RCC 7860 (cell line): ENCODE data around the gene RRAGC.
"Not testable (repeated sequence)": the region's sequence is repeated elsewhere in the genome, so short reads cannot be mapped to it uniquely, and the experiment has no call there.

Experiments used
- DNase-seq: peaks from one replicate; pipeline ENCODE4 v3.0.0-alpha.2; 2015; ENCODE audit warnings: low spot score
- FAIRE-seq: peaks from 2 replicates; lab custom pipeline; 2012; peaks lifted over from hg19 to GRCh38; lab: Jason Lieb, UNC

RRAGC gene

DNA sequence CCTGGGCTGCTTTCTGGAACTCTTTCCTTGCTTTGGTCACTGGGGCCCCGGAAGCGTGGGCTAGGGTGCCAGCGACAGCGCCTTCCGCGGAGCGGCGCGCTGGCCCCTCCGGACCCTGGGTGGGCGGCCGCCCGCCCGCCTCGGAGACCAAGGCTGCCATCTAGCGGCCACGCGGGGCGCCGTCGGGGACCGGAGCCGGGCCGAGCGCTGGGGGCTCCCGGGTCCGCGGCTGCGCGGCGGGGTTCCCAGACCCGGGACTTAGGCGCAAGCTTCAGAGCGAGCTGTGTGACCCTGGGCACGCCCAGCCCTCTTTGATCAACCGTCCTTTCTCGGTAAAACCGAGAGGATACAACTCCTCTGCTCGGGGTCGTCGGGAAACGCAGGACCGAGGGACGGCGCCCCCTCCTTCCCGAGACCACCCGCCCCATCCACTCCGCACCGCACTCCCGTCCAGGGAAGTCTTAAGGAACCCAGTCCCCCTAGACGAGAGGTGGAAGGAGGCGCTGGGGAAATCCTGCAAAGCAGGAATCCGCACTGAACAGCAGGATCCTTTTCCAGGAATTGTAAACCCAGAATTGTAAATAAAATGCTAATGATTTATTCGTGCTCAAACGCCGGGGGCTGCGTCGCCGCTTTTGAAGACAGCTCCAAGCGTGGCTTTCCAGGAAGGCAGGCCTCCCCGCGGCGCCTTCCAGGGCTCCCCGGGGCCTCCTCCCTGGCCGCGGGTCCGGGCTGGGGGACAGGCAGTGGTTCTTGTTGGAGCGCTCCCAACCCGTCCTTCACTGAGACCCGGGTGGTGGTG lies 41.2 kb downstream of the RRAGC start:
- FAIRE-seq = no peak
- DNase-seq = no peak

- DNase-seq = no peak
- FAIRE-seq = no peak
Measured at GRCh38 chr1:38817267-38818174, 42.1 kb downstream of the RRAGC start.

GRCh38 chr1:38815903-38816627 lies 43.5 kb downstream of the RRAGC start:
- no peak for FAIRE-seq
- DNase-seq = no peak

DNA sequence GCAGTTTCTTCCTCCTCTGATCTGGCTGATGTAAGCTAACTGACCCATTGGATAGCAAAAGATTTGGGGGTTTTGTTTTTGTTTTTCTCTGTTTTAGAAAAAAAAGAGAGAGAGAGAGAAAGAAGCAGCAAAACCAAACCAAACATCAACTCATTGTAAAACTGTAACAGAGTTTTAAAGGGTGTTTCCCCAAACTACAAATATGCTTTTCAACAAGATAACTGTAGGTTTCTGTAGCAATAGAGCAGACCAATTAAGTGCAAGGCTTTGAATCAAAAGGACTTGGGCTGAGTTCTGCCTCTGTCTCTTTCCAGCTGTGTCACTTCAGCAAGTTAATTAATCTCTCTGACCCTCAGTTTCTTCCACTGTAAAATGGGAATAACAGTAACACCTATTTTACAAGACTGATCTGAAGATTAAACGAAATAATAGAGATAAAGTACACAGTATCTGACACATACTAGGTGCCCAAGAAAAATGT lies 44.5 kb downstream of the RRAGC start:
- DNase-seq (no peak), FAIRE-seq (no peak)

GRCh38 chr1:38814444-38814983 lies 45.1 kb downstream of the RRAGC start:
- no peak for DNase-seq
- FAIRE-seq = no peak

- DNase-seq = no peak
- no peak for FAIRE-seq
Measured at GRCh38 chr1:38812981-38813380, 46.6 kb downstream of the RRAGC start.

DNA sequence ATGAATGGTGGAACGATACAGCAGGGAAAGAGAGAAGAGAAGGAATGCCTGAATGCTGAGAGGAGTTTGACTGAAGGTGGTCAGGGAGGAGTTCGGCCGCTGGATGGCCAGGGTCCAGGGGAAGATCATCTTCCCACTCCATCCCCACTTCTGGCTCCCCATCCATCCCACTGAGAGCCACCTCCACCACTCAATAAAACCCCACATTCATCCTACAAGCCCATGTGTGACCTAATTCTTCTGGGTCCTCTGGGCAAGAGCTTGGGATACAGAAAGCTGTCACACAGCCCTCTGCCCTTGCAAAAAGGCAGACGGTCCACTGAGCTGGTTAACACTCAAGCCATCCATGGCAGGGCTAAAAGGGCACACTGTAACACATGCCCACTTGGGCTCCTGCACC lies 48.1 kb downstream of the RRAGC start:
- FAIRE-seq = not testable (repeated sequence)

GRCh38 chr1:38806090-38806489 lies 53.5 kb downstream of the RRAGC start:
- FAIRE-seq = no peak
- no peak for DNase-seq

More for the DNA sequence above, 48.1 kb downstream of the RRAGC start:
- DNase-seq = not testable (repeated sequence)

DNA sequence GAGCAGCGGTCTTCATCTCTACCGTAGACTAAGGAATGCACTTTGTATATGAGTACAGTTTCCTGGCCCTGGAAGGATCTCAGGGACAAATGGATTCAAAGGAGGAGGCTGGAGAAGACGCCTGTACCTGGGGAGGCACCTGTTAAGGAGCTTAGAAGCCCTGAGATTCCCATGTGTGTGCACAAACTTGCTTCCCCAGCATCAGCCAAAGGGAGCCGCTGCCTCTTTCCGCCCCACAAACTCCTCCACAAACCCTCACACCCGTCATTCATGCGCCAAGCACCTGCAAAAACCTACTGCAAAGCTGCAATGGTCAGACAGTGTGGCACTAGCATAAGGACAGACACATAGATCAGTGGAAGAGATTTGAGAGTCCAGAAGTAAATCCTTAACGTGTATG lies 54.5 kb downstream of the RRAGC start:
- FAIRE-seq = no peak
- DNase-seq = no peak

DNA sequence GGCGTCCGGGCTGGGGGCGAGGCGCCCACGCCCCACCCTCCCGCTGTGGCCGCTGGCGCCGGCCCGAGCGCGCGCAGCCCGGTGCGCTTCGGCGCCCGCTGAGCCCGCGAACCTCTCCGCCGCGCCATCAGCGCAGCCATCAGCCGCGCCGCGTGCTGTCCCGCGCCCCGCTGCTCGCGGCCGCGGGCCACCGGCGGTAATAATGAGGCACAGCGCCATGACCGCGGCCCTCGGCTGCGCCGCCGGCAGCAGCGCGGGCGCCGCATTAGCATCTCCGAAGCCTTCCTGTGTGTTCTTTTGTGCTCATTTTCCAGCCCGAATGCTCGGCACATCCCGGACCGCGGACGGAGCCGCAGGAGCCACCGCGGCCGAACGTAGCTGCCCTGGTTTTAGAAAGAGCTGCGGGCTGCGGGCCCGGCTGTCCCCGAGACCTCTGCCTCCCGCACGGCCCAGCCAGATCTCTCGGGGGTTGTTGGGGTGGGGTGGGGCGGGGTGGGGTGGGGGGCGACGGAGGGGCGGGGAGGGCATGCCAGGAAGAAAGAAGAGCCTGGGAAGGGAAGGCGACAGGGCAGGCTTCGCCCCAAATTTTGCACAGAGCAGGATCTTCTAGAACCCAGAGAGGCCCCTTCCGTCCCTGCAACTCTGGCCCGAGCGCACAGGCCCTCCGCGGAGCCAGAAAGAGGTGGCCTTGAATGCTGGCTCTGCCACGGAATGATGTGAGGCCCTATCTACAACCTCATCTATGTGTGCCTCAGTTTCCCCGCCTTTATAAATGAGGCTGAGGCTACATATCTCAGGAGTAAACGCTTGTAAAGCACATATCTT lies 55.3 kb downstream of the RRAGC start:
- no peak for FAIRE-seq

GRCh38 chr1:38803647-38804046 lies 55.9 kb downstream of the RRAGC start:
- no peak for FAIRE-seq
- no peak for DNase-seq

More for the DNA sequence above, 55.3 kb downstream of the RRAGC start:
- no peak for DNase-seq

DNA sequence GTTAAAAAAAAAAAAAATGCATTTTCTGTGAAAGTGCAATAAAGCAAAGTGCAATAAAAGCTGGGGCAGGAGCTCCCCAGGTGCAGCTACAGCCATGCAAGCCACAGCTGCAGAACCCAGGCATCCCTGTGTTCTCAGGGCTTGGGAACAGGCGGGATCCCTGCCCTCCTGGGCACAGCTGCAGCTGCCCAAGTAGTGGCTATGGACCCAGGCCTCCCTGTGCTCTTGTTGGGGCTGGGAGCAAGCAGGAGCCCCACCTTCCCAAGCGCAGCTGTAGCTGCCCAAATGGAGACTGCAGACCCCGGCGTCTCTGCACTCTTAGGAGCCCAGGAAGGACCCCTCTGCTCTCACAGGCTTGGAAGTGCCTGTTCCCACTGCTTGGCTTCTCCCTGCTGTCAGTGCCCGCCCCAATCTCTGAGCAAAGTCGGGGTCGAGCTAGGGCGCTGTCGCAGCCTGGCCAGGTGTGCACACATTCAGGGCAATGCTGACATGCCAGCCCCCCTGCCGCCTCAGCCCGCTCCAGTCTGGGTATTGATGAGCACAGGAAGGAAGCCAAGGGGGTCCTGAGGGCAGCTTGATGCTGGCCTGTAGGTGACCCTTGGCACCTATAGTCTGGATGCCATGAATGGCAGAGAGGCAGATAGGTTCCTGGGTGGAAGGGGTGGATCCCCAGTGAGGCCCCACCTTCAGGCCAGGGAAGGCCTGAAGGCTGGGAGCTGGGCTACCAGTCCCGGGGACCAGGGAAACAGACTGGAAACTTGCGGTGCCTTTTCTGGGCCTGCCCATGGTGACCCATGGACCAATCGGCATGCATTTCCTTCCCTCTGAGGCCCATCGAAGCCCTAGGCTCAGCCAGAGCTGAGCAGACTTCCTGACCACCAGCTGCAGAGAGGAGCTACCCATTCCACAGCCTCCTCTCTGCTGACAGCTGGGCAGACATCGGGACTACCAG lies 58.6 kb downstream of the RRAGC start:
- FAIRE-seq (no peak), DNase-seq (no peak)

DNA sequence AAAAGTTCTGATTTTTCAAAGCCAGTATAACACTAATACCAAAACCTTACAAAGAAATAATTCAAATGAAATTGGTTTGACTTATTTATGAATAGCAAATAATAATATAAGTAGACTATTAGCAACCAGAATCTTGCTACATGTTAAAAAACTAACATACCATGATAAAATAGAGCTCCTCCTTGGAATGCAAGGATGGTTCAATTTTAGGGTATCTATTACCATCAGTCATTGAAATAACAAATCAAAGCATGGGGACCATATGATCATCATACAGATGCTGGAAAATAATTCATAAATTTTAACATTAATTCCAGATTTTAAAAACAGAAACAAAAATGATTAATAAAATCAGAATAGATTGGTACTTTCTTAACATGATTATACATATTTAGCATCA lies 66.3 kb downstream of the RRAGC start:
- no peak for DNase-seq
- no peak for FAIRE-seq

DNA sequence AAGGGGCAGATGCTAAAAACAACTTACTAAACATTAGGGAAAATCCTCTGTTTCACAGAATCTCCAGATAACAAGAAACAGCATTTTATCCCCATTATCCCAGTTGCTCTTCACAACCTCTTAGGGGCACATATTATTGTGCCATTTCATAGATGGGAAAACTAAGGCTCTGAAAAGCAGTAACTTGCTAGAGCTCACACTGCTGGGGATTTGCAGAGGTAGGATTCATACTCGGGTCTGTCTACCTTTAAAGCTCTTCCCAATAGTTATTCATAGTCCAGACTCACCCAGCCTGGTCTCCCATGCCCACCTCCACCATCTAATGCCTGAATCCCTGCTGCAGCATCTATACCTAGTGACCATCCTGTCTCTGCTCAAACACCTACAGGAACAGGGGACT lies 67.7 kb downstream of the RRAGC start:
- DNase-seq (no peak), FAIRE-seq (no peak)

- FAIRE-seq (no peak), DNase-seq (no peak)
Measured at GRCh38 chr1:38791164-38791515, 68.4 kb downstream of the RRAGC start.

DNA sequence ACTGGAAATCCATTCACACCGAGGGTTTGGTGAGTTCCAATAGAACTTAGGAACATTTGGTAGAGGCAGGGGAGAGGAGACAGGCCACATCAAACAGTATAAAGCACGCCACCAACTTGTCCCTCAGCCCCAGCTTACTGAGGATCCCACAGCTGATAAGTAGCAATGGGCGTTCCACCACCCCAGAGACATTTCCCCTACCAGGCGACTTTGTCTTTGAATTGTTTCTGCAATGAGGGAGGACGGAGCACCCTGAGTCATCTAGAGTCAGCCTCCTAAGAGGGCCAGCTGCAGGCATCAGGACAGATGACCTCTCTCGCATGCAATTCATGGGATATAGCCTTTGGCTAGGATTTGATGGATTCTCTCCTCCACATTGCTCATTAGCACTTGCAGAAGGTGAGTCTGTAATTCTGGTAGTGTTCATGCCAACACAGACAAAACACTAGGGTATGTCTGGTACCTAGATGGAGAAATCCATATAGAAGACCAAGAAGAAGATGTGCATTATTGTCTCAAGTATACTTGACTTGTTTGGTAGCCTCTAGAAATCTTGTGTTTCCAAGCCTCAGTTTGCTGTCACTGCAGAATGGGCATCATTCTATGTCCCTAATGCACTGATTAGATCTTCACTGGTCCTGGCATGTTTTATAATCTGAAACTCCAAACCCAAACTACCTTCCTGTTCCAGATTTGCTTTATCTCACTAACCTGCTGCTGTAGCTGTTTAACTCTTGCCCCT lies 69.0 kb downstream of the RRAGC start:
- DNase-seq (no peak), FAIRE-seq (no peak)

DNA sequence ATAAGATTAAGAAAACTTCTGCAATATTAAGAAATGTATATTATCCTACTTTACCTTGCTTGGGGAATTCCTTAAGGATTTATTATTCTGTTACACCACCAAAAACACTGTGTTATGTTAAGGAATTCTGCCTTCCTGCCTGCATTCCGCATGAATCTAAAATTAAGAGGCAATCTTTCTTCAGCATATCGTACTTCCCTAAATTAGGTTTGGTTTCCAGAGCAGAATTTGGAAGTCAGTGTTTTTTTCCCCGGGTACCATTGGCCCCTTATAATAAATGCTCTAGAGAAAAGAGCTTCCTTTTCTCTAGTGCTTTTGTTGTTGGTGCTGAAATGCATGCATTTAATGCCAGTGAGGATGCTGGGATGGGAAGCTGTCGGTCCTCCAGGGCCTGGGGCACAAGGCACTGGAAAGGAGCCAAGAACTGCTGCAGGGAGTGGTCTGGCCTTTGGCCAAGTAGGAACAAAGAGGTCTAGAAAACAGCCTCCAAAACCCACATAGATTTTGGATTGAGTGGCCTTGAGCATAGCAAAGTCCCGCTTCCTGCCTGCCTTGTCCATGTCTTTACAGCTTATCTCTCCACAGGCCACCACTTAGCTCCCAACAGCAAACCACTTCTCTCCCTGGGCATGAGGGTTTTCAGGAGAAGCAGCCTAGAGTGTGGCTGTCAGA lies 69.9 kb downstream of the RRAGC start:
- DNase-seq (no peak), FAIRE-seq (no peak)
